ENCODE data around the gene UFD1. TPM values are rescaled to one million over a fixed set of nuclear protein-coding genes. Genes with fewer than 3 reads are reported as not detected.

UFD1 gene
- total and polyA plus RNA-seq, 9 of the 15 experiments (the other 6 are each of a cell fraction or from before 2014, with no cell fraction given), result 238 to 645 (median 363) TPM

- H3K4me3 ChIP-seq, result no peak overlapping the region
- H2AFZ ChIP-seq (ENCODE audit: low read depth, low read length), result no peak overlapping the region
- H3K9ac ChIP-seq (ENCODE audit: insufficient read depth in 1 of 2, low read depth in 2 of 2, low read length in 2 of 2), result peak overlapping the region in 1 of 2 experiments; percentile 22; a peak in 1 of 4 replicates
- H3K79me2 ChIP-seq (ENCODE audit: control insufficient read depth, insufficient read depth, low read length), result no peaks in the 10 kb centered on the region
- FAIRE-seq (no peak), ATAC-seq (no peak), DNase-seq (ENCODE audit: extremely low read depth in 1 of 4, low spot score in 3 of 4) (no peak)
- H3K27me3 ChIP-seq (ENCODE audit: control insufficient read depth in 2 of 2, insufficient read depth in 2 of 2, low read length in 2 of 2), result no peaks in the 10 kb centered on the region
- H3K4me2 ChIP-seq (ENCODE audit: insufficient read depth, low read length), result no peak overlapping the region
- 94% methylated on average over 17 of the region's 17 CpGs for WGBS (ENCODE audit: insufficient coverage, low coverage, missing lambda C conversion rate)
- H4K20me1 ChIP-seq (replicated peaks; ENCODE audit: control insufficient read depth, insufficient read depth, low read length), result peaks cover 12% of the 10 kb centered on the region
- CTCF ChIA-PET (ENCODE audit: low intra/inter-chr PET ratio), result no interaction called here
- intact Hi-C loops (cut with micrococcal nuclease), result no loop called here
- H3K36me3 ChIP-seq (ENCODE audit: control insufficient read depth, insufficient read depth, low read length), result peaks cover 85% of the 10 kb centered on the region
- in situ Hi-C loops (cut with MboI), result no loop called here
- H3K9me3 ChIP-seq (replicated peaks; ENCODE audit: control insufficient read depth, insufficient read depth, low read depth, low read length), result no peaks in the 10 kb centered on the region
- BruUV-seq (replicated peaks), result no TSS peak
- H3K9me1 ChIP-seq (ENCODE audit: control insufficient read depth, insufficient read depth, low read length), result peaks cover 3% of the 10 kb centered on the region
- H3K4me1 ChIP-seq (replicated peaks in 1 of 2; ENCODE audit: control insufficient read depth in 2 of 2, insufficient read depth in 2 of 2, low read length in 2 of 2), result peaks cover 0 to 32% of the 10 kb centered on the region in 2 experiments; a peak in 2 of 5 replicates
- POLR2A ChIA-PET, result interaction anchor here (0.6 to 3.4 kb wide), 9 partner anchors 8 to 288 kb away, joined by 3 to 27 read pairs (median 7); partner anchors contain the start of gene CDC45
- no peak overlapping the region for H3K27ac ChIP-seq (ENCODE audit: extremely low read depth, low read depth, low read length)
- no peak for TF ChIP-seq VEZF1 (CRISPR knock-in tag; IDR thresholded peaks at IDR 0.05)
- TF ChIP-seq RCOR1 (IDR thresholded peaks at IDR 0.05; ENCODE audit: borderline replicate concordance in 1 of 2, low read depth in 2 of 2, low read length in 2 of 2), result no peak
- no peak for TF ChIP-seq TCF3 (CRISPR knock-in tag; IDR thresholded peaks at IDR 0.05)
- no peak for TF ChIP-seq CHAMP1 (IDR thresholded peaks at IDR 0.05)
- no peak for TF ChIP-seq PCBP2 (IDR thresholded peaks at IDR 0.05; ENCODE audit: low read depth, low read length, poor library complexity, severe bottlenecking)
- no peak for TF ChIP-seq ZKSCAN1 (IDR thresholded peaks at IDR 0.05; ENCODE audit: low read depth, low read length)
- 0 out of 2 replicates have a peak, but pooled peaks have one; percentile 38 for TF ChIP-seq ZNF511 (CRISPR knock-in tag; IDR thresholded peaks at IDR 0.05)
- no peak for TF ChIP-seq BRF2 (IDR thresholded peaks at IDR 0.05; ENCODE audit: borderline replicate concordance, insufficient read depth, insufficient read length)
- TF ChIP-seq NFIX (CRISPR knock-in tag; IDR thresholded peaks at IDR 0.05; ENCODE audit: low read depth), result no peak
- TF ChIP-seq CBX8 (IDR thresholded peaks at IDR 0.05; ENCODE audit: borderline replicate concordance, extremely low read depth, low read depth, low read length, poor library complexity, severe bottlenecking), result no peak
- no peak for TF ChIP-seq SMARCE1 (IDR thresholded peaks at IDR 0.05)
- TF ChIP-seq ZNF77 (CRISPR knock-in tag; IDR thresholded peaks at IDR 0.05), result no peak
Observed at GRCh38 chr22:19519041-19519926, 40.3 kb upstream of the UFD1 start.
